OCI-M2 (cell line): ENCODE measurements around the gene ZNF584.
A peak's percentile ranks its signal among the peaks of the same experiment; 100 is the strongest.

Experiments
- DNase-seq: peaks from one replicate; lab custom pipeline; 2025; ENCODE audit not compliant: unreplicated experiment; lab: John Stamatoyannopoulos, UW

The ZNF584 gene

DNA sequence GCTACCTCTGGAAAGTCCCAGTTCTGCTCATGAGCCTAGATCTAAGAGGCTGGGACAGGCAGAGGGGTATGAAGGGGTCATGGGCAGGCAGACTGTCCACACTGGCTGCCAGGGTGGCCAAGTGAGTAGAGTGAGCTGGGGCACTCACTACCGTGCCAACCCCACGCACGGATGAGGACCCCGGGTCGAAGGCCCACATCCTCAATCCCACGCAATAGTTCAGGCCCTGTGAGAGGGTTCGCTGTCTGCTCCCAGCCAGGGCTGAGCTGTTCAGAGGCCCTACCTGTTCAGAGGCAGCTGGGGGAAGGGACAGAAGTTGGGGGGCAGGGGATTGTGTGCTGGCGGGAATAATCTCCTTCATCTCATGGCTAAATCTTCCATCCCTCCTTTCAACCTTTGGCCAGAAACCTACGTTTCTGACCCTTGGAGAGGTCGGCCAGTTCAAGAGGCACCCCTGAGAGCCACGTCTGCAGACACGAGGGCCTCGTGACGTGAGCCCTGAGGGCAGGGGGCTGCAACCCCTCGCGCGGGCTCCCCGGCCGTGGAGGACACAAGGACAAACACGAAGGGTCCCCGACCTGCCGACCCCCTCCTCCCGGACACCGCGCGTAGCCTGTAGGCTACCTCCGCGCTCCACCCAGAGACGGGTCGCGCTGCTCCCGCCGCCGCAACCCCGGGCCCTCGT, 22.4 kb upstream of the ZNF584 start:
- no peak for DNase-seq

DNA sequence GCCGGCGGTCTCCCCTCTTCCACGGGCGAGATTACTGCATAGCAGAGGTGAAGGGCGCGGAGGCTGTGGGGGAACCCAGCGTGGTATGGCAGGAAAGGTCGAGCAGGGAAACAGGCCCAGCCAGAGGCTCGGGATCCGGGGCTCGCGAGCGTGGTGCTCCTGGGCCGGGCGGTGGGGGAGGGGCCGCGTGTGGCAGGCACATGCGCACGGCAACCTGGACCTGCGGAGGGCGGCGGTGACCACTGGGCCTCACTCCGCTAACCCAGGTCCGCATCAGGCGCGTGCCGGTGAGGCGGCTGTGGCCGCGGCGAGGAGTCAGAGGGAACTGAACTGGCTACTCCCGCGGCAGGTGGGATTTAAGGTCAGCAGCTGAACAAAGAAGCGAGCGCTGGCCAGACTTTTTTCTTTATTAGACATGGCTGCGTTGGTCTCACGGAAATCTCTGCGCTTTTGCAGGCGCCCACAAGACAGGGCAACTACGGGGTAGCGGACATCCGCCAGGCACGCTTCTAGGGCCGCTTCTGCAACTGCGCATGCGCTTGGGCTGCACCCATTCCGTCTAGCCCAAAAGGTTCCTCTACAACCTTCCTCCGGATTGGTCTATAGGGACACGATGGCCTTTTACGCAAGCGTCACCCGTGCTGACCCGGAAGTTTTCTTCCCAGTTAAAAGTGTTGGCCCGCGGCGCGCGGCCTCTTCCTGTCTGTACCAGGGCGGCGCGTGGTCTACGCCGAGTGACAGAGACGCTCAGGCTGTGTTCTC, 21.7 kb upstream of the ZNF584 start, which contains the start of gene RPS5:
Gene RPS5 (plus strand): TSS at position 694 of the 762 bp plus-strand sequence. CDS start 869 bp downstream, outside the sequence.
- DNase-seq: peak; percentile 96

- no peak for DNase-seq
Measured at GRCh38 chr19:58387338-58388174, 20.9 kb upstream of the ZNF584 start.

DNA sequence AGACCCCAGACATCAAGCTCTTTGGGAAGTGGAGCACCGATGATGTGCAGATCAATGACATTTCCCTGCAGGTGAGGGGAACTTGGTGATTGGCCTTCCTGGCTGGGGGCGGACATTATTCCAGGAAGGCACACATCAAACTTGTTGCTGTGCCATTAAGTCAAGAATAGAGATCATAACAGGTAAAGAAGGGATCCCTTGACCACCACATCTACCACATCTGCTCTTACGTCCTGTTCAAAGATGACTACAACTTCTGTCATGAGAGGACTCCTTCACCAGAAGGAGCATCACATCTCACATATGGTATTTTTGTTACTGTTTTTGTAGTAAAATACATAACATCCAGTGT, 20.3 kb upstream of the ZNF584 start:
- no peak for DNase-seq

DNA sequence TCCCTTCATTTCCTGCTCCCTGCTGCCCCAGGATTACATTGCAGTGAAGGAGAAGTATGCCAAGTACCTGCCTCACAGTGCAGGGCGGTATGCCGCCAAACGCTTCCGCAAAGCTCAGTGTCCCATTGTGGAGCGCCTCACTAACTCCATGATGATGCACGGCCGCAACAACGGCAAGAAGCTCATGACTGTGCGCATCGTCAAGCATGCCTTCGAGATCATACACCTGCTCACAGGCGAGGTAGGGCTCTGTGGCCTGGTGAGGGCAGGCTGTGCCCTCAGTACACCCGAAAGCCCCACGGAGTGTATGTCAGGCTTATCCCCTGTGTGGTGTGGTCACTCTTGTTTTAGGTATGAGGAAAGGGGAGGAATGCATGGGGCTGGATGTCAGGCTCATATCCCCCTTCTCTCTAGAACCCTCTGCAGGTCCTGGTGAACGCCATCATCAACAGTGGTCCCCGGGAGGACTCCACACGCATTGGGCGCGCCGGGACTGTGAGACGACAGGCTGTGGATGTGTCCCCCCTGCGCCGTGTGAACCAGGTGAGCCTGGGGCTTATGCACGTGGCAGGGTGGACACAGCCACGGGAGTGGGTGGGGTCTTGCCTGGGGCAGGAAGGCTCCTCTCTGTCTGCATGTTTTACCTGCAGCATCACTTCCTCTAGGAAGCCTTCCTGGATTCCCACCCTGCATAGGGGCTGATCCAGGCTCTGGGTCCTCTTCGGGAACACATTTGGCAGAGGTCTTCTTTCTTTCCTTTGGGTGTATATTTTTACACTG, 15.3 kb upstream of the ZNF584 start:
- no peak for DNase-seq

DNA sequence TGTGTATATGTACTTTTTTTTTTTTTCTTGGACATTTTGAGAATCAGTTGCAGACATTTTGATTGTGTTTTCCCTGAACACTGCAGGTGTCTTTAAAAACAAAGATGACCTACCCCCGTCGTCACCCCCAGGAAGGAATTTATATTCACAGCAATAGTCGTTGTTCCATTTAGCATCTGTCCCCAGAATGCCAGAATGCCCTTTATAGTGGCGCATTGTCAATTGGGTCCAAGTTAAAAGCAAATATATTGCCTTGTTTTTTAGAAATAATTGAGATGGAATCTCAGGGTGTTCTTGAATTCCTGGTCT, 14.8 kb upstream of the ZNF584 start:
- DNase-seq: no peak

- DNase-seq: no peak
Measured at GRCh38 chr19:58394821-58395219, 13.6 kb upstream of the ZNF584 start.

DNA sequence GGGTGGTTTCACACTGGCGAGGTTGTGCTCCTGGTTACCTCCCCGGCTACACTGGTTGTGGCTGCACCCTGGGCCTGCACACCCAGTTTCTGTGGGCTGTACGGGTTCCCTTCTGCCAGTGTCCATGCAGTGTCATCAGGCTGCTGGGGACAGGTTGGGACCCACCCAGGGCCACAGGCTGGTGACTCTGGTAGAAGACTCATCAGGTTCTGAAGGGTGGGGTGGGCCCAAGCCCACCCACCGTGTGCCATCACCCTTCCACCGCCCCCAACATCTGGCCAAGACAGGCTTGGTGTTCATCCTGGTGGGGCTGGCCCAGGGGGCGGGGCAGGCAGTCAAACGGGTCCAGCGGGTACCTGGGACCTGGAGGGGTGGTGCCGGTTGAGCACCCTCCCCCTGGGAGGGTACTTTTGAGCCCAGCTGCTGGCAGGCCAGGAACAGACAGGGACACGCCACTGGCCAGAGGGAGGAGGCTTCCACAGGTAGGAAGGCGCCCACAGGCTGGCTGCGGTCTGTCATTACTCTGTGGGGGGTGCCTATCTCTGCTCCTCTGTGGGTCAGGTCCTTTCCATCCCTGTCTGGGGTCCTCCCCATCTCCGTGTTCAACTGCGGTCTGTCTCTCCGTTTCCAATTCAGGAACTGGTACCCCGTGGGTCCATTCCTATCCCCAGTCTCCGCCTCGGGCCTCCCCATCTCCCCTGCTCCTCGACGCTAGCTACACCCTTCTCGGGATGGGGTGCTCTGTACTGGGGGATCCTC, 13.1 kb upstream of the ZNF584 start, which contains the start of gene RNF225:
Gene RNF225 (plus strand): TSS at position 437 of the 759 bp plus-strand sequence. CDS start 434 bp downstream, outside the sequence.
- DNase-seq: no peak

- DNase-seq: no peak
Measured at GRCh38 chr19:58395979-58396627, 12.3 kb upstream of the ZNF584 start.

GRCh38 chr19:58396691-58397532, 11.5 kb upstream of the ZNF584 start:
- no peak for DNase-seq

GRCh38 chr19:58397533-58398037, 10.9 kb upstream of the ZNF584 start:
- no peak for DNase-seq

DNA sequence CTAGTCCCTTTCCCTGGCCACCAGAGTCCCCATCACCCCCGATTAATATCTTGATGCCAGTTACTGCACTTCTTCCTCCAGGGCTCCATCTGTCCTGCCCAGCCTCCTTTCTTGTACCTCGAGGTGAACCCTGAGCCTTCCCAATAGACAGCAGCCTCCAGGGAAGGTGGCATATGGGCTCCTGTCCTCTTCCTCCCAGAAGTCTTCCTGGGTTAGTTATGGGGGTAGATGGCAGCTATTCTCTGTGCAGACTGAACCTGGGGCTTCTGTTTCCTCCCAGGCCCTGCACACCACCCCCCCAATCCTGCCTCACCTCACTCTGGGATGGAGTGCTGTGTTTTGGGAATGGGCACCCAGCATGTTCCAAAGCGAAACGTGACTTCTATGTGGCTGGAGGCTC, 10.4 kb upstream of the ZNF584 start:
- no peak for DNase-seq

DNA sequence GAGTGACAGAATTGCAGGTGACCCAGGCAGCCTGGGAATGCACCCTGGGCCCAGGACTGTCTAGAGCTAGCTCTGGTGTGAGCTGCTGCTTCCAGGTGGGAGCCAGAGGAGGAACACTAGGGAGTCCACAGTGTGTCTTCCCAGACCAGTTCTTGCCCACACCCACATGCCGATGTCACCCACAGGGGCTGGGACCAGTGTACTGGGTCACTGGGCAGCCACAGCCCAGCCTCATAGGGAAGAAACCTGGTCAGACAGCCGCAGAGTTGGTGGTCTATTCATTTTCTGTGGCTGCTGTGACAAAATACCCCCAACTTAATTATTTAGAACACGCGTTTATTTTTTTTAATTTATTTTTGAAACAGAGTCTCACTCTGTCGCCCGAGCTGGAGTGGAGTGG, 9.9 kb upstream of the ZNF584 start:
- DNase-seq: no peak

GRCh38 chr19:58399903-58400302, 8.5 kb upstream of the ZNF584 start:
- DNase-seq: no peak

- no peak for DNase-seq
Measured at GRCh38 chr19:58400316-58400915, 8.0 kb upstream of the ZNF584 start.

DNA sequence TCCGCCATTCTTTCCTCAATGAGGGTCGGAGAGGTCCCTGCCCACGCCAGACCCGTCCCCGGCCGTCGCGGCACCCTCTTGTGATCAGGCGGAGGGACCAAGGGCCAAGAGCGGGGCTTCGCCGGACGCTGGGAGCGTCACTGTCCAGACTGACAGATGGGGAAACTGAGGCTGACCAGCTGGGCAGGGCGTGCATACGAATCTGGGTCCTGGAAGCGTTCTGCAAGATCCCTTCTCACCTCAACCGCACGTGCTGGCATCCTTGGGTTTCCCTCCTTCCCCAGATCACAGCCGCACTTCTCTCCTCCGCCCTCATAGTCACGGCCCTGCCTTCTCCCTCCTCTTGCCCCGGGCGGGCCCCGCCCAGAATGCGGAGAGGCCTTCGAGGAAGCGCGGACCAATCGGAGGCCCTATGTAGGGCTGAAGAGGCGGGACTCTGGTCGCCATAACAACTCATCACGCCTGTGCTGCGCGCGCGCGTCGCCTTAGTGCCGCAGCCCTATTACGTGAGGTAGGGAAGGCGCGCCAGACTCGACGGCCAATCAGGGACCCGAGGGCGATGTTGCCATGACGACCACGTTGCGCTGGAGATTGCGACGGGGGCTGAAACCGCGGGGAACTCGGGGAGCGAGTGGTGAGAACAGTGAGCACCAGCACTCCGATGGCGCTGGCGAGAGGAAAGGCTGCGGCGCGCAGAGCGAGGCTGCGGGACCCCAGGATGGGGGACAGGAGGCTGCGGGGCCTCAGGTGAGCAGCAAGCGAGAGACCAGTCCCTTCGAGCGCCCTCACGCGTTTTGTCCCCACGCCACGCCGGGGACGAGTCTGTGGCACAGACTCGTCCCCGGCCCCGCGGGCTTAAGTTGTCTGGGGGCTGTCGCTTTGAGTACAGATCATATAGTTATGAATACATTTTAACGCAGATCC, 7.3 kb upstream of the ZNF584 start:
- DNase-seq: peak; percentile 93

GRCh38 chr19:58401840-58402421, 6.5 kb upstream of the ZNF584 start:
- no peak for DNase-seq
